ENCODE results near the gene METTL6. TPM values are rescaled to one million over a fixed set of nuclear protein-coding genes. Genes with fewer than 3 reads are reported as not detected.
"Not testable (repeated sequence)": the region's sequence is repeated elsewhere in the genome, so short reads cannot be mapped to it uniquely, and the experiment has no call there.

METTL6 gene
- polyA plus RNA-seq, 1 donor (not counting 4 experiments of a cell fraction or from before 2014, with no cell fraction given) = 16.3 TPM

DNA sequence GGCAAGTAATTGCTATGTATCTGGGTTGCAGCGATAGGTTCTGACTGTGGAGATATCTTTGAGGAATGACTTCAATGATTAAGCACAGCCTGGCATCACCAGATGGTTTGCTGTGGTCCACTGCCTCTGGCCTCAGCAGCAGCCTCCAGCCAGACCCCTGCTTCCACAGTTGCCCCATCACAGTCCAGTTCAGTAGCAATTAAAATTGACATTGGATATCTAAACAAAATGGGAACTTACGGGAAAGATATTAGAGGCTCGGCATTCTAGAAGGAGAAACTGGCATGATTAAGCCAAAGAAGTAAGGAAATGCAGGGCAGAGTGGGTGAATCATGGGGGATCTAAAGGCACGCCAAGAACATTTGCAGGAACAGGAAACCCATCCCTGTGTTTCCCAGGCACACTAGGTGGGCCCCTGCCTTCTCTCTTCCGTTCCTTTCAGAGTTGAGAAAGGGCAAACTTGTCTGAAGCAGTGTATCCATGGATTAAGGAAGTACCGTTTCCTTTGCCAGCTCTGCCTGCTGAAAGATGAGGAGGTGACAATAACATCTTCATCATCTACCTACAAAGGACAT lies 58.7 kb downstream of the METTL6 start:
- no peak for FAIRE-seq
- no peak overlapping the region for H3K27ac ChIP-seq (ENCODE audit: control insufficient read depth, insufficient read depth, low read length)
- H4K20me1 ChIP-seq (ENCODE audit: control insufficient read depth, extremely low read depth, insufficient read depth, low read length) = no peaks in the 10 kb centered on the region

DNA sequence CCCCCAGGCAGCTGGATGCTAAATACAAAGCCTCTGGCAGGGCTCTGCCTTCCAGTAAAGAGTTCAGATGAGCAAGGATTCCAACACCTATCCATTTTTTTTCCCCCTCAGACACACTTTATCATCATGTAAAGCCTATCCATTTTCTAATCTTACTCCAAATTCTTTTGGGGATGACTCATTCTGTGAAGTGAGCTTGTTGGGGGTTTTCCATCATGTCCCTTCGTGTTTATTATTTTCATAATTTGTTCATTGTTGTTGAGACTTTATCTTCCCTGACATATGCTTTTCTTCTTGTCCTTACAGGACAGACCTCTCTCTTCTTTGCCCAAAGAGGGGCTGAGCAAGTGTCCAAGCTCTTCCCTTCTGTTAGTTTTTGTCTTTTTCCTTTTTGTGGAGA lies 60.3 kb downstream of the METTL6 start:
- no peaks in the 10 kb centered on the region for H4K20me1 ChIP-seq (ENCODE audit: control insufficient read depth, extremely low read depth, insufficient read depth, low read length)
- no peaks in the 10 kb centered on the region for H3K9me1 ChIP-seq (ENCODE audit: control insufficient read depth, extremely low read depth, insufficient read depth, low read length)
- dilution Hi-C loops (cut with MboI; ENCODE audit: extremely low pct_ligation_motif_present, low sequenced_read_pairs) = no loop called here
- H3K36me3 ChIP-seq (ENCODE audit: control insufficient read depth in 2 of 2, extremely low read depth in 1 of 2, insufficient read depth in 2 of 2, low read length in 2 of 2) = no peaks in the 10 kb centered on the region
- H3K9ac ChIP-seq (ENCODE audit: control insufficient read depth, extremely low read depth, insufficient read depth, low read length) = no peak overlapping the region
- no peak overlapping the region for H2AFZ ChIP-seq (ENCODE audit: control insufficient read depth, low read length)
- no peak for DNase-seq (ENCODE audit: low read depth, low spot score)
- FAIRE-seq = no peak
- H3K4me1 ChIP-seq (ENCODE audit: control insufficient read depth, extremely low read depth, insufficient read depth, low read length) = peaks cover 20% of the 10 kb centered on the region
- H3K79me2 ChIP-seq (ENCODE audit: control insufficient read depth, insufficient read depth, low read length) = no peaks in the 10 kb centered on the region
- no peak overlapping the region for H3K27ac ChIP-seq (ENCODE audit: control insufficient read depth, insufficient read depth, low read length)
- H3K27me3 ChIP-seq (ENCODE audit: control insufficient read depth, extremely low read depth, insufficient read depth, low read length) = no peaks in the 10 kb centered on the region
- H3K9me3 ChIP-seq (ENCODE audit: control insufficient read depth, low read depth, low read length) = no peaks in the 10 kb centered on the region
- no peak overlapping the region for H3K4me3 ChIP-seq (ENCODE audit: control insufficient read depth in 2 of 3, extremely low read depth in 1 of 3, insufficient read depth in 2 of 3, low read depth in 1 of 3, low read length in 3 of 3)
- no peak overlapping the region for H3K4me2 ChIP-seq (ENCODE audit: control insufficient read depth, extremely low read depth, insufficient read depth, low read depth, low read length)
- TF ChIP-seq, protein P1, sequence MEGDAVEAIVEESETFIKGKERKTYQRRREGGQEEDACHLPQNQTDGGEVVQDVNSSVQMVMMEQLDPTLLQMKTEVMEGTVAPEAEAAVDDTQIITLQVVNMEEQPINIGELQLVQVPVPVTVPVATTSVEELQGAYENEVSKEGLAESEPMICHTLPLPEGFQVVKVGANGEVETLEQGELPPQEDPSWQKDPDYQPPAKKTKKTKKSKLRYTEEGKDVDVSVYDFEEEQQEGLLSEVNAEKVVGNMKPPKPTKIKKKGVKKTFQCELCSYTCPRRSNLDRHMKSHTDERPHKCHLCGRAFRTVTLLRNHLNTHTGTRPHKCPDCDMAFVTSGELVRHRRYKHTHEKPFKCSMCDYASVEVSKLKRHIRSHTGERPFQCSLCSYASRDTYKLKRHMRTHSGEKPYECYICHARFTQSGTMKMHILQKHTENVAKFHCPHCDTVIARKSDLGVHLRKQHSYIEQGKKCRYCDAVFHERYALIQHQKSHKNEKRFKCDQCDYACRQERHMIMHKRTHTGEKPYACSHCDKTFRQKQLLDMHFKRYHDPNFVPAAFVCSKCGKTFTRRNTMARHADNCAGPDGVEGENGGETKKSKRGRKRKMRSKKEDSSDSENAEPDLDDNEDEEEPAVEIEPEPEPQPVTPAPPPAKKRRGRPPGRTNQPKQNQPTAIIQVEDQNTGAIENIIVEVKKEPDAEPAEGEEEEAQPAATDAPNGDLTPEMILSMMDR (optimal IDR thresholded peaks at IDR 0.05 in 1 of 3, IDR thresholded peaks at IDR 0.05 in 1 of 3, conservative IDR thresholded peaks at IDR 0.05 in 1 of 3; ENCODE audit: extremely low read depth in 1 of 3, insufficient read depth in 2 of 3, low read length in 3 of 3) = no peak
- no peak for TF ChIP-seq EZH2 (IDR thresholded peaks at IDR 0.05; ENCODE audit: low read length)

More for the DNA sequence above, 58.7 kb downstream of the METTL6 start:
- no peak overlapping the region for H3K4me2 ChIP-seq (ENCODE audit: control insufficient read depth, extremely low read depth, insufficient read depth, low read depth, low read length)
- no peak overlapping the region for H3K4me3 ChIP-seq (ENCODE audit: control insufficient read depth in 2 of 3, extremely low read depth in 1 of 3, insufficient read depth in 2 of 3, low read depth in 1 of 3, low read length in 3 of 3)
- dilution Hi-C loops (cut with MboI; ENCODE audit: extremely low pct_ligation_motif_present, low sequenced_read_pairs) = no loop called here
- H3K27me3 ChIP-seq (ENCODE audit: control insufficient read depth, extremely low read depth, insufficient read depth, low read length) = no peaks in the 10 kb centered on the region
- DNase-seq (ENCODE audit: low read depth, low spot score) = no peak
- TF ChIP-seq EZH2 (IDR thresholded peaks at IDR 0.05; ENCODE audit: low read length) = no peak
- TF ChIP-seq, protein P1 (optimal IDR thresholded peaks at IDR 0.05 in 1 of 3, IDR thresholded peaks at IDR 0.05 in 1 of 3, conservative IDR thresholded peaks at IDR 0.05 in 1 of 3; ENCODE audit: extremely low read depth in 1 of 3, insufficient read depth in 2 of 3, low read length in 3 of 3) = no peak
- peaks cover 12% of the 10 kb centered on the region for H3K4me1 ChIP-seq (ENCODE audit: control insufficient read depth, extremely low read depth, insufficient read depth, low read length)
- no peaks in the 10 kb centered on the region for H3K36me3 ChIP-seq (ENCODE audit: control insufficient read depth in 2 of 2, extremely low read depth in 1 of 2, insufficient read depth in 2 of 2, low read length in 2 of 2)
- H3K79me2 ChIP-seq (ENCODE audit: control insufficient read depth, insufficient read depth, low read length) = no peaks in the 10 kb centered on the region
- H3K9me1 ChIP-seq (ENCODE audit: control insufficient read depth, extremely low read depth, insufficient read depth, low read length) = no peaks in the 10 kb centered on the region
- no peaks in the 10 kb centered on the region for H3K9me3 ChIP-seq (ENCODE audit: control insufficient read depth, low read depth, low read length)
- no peak overlapping the region for H3K9ac ChIP-seq (ENCODE audit: control insufficient read depth, extremely low read depth, insufficient read depth, low read length)
- H2AFZ ChIP-seq (ENCODE audit: control insufficient read depth, low read length) = no peak overlapping the region

DNA sequence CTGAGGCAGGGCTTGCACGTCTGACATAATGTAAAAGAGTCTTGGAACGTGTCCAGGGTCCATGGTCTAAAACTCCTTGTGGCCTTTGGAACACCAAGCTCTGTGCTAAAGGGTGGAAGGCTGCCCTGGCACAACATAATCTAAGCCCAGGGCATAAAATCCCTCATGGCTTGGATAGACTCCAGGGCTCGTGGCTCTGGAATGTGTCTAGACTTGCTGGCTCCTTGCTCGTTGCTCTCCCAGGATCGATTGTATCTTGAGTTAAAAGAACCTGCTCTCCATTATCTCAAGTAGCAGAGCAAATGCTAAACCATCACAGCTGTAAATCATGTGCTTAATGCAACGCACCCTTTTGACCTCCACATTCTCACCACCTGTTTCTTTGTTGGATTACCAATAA lies 63.3 kb downstream of the METTL6 start:
- DNase-seq (ENCODE audit: low read depth, low spot score); H3K79me2 ChIP-seq (ENCODE audit: control insufficient read depth, insufficient read depth, low read length); FAIRE-seq; H3K36me3 ChIP-seq (ENCODE audit: control insufficient read depth in 2 of 2, extremely low read depth in 1 of 2, insufficient read depth in 2 of 2, low read length in 2 of 2); H3K9me1 ChIP-seq (ENCODE audit: control insufficient read depth, extremely low read depth, insufficient read depth, low read length); H3K4me3 ChIP-seq (ENCODE audit: control insufficient read depth in 2 of 3, extremely low read depth in 1 of 3, insufficient read depth in 2 of 3, low read depth in 1 of 3, low read length in 3 of 3); H2AFZ ChIP-seq (ENCODE audit: control insufficient read depth, low read length); H3K27me3 ChIP-seq (ENCODE audit: control insufficient read depth, extremely low read depth, insufficient read depth, low read length); dilution Hi-C loops (cut with MboI; ENCODE audit: extremely low pct_ligation_motif_present, low sequenced_read_pairs); H3K9me3 ChIP-seq (ENCODE audit: control insufficient read depth, low read depth, low read length); H3K9ac ChIP-seq (ENCODE audit: control insufficient read depth, extremely low read depth, insufficient read depth, low read length); H4K20me1 ChIP-seq (ENCODE audit: control insufficient read depth, extremely low read depth, insufficient read depth, low read length); H3K27ac ChIP-seq (ENCODE audit: control insufficient read depth, insufficient read depth, low read length): not testable (repeated sequence)
- peaks cover 27% of the 10 kb centered on the region for H3K4me1 ChIP-seq (ENCODE audit: control insufficient read depth, extremely low read depth, insufficient read depth, low read length)
- peak overlapping the region; percentile 17 for H3K4me2 ChIP-seq (ENCODE audit: control insufficient read depth, extremely low read depth, insufficient read depth, low read depth, low read length)
